OCI-LY1 (cell line): Measurements from ENCODE around the gene XAGE1A.
"Not testable (repeated sequence)": the region's sequence is repeated elsewhere in the genome, so short reads cannot be mapped to it uniquely, and the experiment has no call there.

Experiments
- EZH2 ChIP-seq: fragments of 200-600 bp; sonication (generic), shearing (Covaris generic); IDR thresholded peaks from 2 replicates; pipeline ENCODE4 v1.8.0; 2017; ENCODE audit warnings: borderline replicate concordance, mixed run types, mild to moderate bottlenecking, antibody characterized with exemption, low read length, moderate library complexity, mixed read lengths
- TF ChIP-seq, protein P1 (sequence below): fragments of 200-600 bp; sonication (generic), shearing (Covaris generic); IDR thresholded peaks from 2 replicates; pipeline ENCODE4 v1.5.1; 2017; ENCODE audit warnings: mild to moderate bottlenecking, antibody characterized with exemption, low read length, moderate library complexity, mixed read lengths

DNA sequence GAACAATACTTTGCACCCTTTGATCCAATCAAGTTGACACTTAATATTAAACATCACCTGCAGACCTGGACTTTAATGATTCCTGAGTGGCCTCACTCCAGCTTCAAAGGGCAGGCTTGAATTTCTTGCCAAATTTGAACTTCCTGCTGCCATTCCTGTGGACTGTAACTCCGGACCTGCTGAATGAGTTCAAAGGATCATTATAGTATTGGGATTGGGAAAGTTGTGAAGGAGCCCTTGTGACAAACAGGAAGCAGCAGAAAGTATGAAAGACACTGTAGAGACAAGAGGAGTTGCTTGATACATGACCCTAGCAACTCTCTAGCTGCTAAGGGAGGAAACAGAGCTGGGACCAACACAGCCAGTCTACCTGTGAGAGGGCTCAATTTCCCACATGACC lies 24.3 kb upstream of the XAGE1A start:
- TF ChIP-seq, protein P1, sequence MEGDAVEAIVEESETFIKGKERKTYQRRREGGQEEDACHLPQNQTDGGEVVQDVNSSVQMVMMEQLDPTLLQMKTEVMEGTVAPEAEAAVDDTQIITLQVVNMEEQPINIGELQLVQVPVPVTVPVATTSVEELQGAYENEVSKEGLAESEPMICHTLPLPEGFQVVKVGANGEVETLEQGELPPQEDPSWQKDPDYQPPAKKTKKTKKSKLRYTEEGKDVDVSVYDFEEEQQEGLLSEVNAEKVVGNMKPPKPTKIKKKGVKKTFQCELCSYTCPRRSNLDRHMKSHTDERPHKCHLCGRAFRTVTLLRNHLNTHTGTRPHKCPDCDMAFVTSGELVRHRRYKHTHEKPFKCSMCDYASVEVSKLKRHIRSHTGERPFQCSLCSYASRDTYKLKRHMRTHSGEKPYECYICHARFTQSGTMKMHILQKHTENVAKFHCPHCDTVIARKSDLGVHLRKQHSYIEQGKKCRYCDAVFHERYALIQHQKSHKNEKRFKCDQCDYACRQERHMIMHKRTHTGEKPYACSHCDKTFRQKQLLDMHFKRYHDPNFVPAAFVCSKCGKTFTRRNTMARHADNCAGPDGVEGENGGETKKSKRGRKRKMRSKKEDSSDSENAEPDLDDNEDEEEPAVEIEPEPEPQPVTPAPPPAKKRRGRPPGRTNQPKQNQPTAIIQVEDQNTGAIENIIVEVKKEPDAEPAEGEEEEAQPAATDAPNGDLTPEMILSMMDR, result not testable (repeated sequence)
- not testable (repeated sequence) for TF ChIP-seq EZH2
